IPS DF 6.9 (cell line): ENCODE data around the gene PRKCE.
A peak's percentile ranks its signal among the peaks of the same experiment; 100 is the strongest.

Source experiments
- DNase-seq: peaks from one replicate; pipeline ENCODE4 v3.0.0-alpha.2; 2013; ENCODE audit warnings: low read depth, low spot score
- H3K27ac ChIP-seq: one replicate; pipeline ENCODE4 v1.5.1; 2013; ENCODE audit warnings: low read length, control low read depth
- H3K27me3 ChIP-seq: 2 replicates; pipeline ENCODE4 v1.6.1; 2013; ENCODE audit warnings: mild to moderate bottlenecking, low read length; ENCODE audit not compliant: control insufficient read depth, insufficient read depth
- H3K36me3 ChIP-seq: 2 replicates; pipeline ENCODE4 v1.6.1; 2013; ENCODE audit warnings: low read length; ENCODE audit not compliant: control insufficient read depth, insufficient read depth
- H3K4me1 ChIP-seq: 2 replicates; pipeline ENCODE4 v1.6.1; 2013; ENCODE audit warnings: low read length; ENCODE audit not compliant: control insufficient read depth, insufficient read depth
- H3K4me3 ChIP-seq: 2 replicates; pipeline ENCODE4 v1.5.1; 2013; ENCODE audit warnings: mild to moderate bottlenecking, low read length
- H3K9me3 ChIP-seq: 2 replicates; pipeline ENCODE4 v1.6.1; 2013; ENCODE audit warnings: low read length, inconsistent platforms; ENCODE audit not compliant: control insufficient read depth, insufficient read depth
- WGBS: extraction: QIAGEN DNeasy Blood & Tissue Kit; methylation state at CpG from one replicate; pipeline ENCODE4 v1.1.7; 2013; ENCODE audit warnings: mixed read lengths, missing lambda C conversion rate; ENCODE audit not compliant: insufficient read length, insufficient coverage; 5-methylcytosine and 5-hydroxymethylcytosine counted together

PRKCE gene

GRCh38 chr2:45987856-45988255, 336.4 kb downstream of the PRKCE start:
- H3K36me3 ChIP-seq: no peaks in the 10 kb centered on the region
- no peaks in the 10 kb centered on the region for H3K27me3 ChIP-seq
- H3K9me3 ChIP-seq: no peaks in the 10 kb centered on the region
- H3K4me3 ChIP-seq: no peak overlapping the region
- DNase-seq: no peak
- H3K27ac ChIP-seq: no peak overlapping the region
- no peaks in the 10 kb centered on the region for H3K4me1 ChIP-seq
- no CpG with 5 or more reads among the region's 2 CpGs for WGBS

GRCh38 chr2:45988879-45989278, 337.4 kb downstream of the PRKCE start:
- WGBS: no CpG with 5 or more reads among the region's 7 CpGs
- Histone ChIP-seq H3K27me3 (no peaks in the 10 kb centered on the region), H3K4me3 (no peak overlapping the region), H3K4me1 (no peaks in the 10 kb centered on the region), H3K36me3 (no peaks in the 10 kb centered on the region), H3K27ac (no peak overlapping the region), H3K9me3 (no peaks in the 10 kb centered on the region)
- DNase-seq: no peak

GRCh38 chr2:45990131-45990530, 338.7 kb downstream of the PRKCE start:
- no peak overlapping the region for H3K4me3 ChIP-seq
- H3K27ac ChIP-seq: no peak overlapping the region

GRCh38 chr2:45992021-45992740, 340.7 kb downstream of the PRKCE start:
- Histone ChIP-seq H3K36me3 (no peaks in the 10 kb centered on the region), H3K4me1 (no peaks in the 10 kb centered on the region), H3K9me3 (no peaks in the 10 kb centered on the region), H3K4me3 (no peak overlapping the region), H3K27ac (no peak overlapping the region), H3K27me3 (no peaks in the 10 kb centered on the region)
- WGBS: no CpG with 5 or more reads among the region's 11 CpGs
- DNase-seq: no peak

More at GRCh38 chr2:45990131-45990530, 338.7 kb downstream of the PRKCE start:
- Histone ChIP-seq H3K36me3 (no peaks in the 10 kb centered on the region), H3K4me1 (no peaks in the 10 kb centered on the region), H3K9me3 (no peaks in the 10 kb centered on the region), H3K27me3 (no peaks in the 10 kb centered on the region)
- no CpG with 5 or more reads among the region's 6 CpGs for WGBS
- no peak for DNase-seq

DNA sequence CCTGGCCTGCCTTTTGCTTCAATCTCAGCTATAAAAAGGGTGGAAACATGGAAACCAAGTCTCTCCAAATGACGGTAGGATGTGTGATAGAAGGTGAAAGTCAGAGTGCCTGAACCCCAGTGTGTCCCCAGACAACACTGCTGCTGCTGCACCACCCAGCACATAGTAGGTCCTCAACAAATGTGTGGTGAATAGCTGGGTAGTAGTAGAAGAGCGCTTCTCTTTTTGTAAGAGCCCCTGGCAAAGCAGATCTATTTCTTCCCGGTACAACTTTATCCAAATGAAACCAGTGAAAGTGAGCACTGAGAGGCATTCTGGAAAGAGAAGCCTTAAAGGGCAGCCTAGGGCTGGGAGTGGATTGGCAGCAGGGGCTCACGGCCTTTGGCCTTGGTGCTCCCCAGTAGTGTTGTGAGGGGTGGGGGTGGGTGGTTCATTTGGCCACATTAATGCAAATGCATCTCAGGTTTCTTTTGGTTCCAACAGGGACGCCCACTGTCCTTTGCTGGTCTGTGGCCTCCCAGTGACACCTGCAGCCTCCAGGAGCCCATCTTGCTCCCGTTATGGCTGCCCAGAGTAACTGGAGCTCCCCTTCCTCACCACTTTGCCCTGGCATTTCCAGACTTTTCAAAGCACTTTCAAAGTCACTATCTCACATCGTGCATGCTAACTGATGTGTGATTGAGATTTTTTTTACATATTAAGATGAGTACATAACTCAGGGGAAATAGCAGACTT, 341.4 kb downstream of the PRKCE start:
- Histone ChIP-seq H3K27ac (no peak overlapping the region), H3K4me1 (no peaks in the 10 kb centered on the region), H3K27me3 (no peaks in the 10 kb centered on the region), H3K9me3 (no peaks in the 10 kb centered on the region), H3K36me3 (no peaks in the 10 kb centered on the region), H3K4me3 (no peak overlapping the region)
- WGBS: no CpG with 5 or more reads among the region's 7 CpGs
- no peak for DNase-seq

- DNase-seq: peak; percentile 85
- no CpG with 5 or more reads among the region's 6 CpGs for WGBS
- H3K36me3 ChIP-seq: no peaks in the 10 kb centered on the region
These were observed 342.1 kb downstream of the PRKCE start for GRCh38 chr2:45993476-45993991.

DNA sequence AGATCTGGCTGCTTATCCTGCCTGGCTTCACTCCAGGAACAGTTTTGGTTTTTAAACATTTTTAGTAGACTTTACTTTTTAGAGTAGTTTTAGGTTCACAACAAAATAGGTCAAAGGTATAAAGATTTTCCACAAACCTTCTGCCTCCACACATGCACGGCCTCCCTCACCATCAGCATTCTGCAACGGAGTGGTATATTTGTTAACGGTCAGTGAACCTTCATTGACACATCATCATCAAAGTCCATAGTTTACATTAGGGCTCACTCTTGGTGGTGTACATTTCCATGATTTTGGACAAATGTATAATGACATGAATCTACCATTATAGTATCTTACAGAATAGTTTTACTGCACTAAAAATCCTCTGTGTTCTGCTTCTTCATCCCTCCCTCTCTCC, 342.6 kb downstream of the PRKCE start:
- Histone ChIP-seq H3K27ac (no peak overlapping the region), H3K36me3 (no peaks in the 10 kb centered on the region), H3K4me1 (no peaks in the 10 kb centered on the region), H3K4me3 (no peak overlapping the region), H3K27me3 (no peaks in the 10 kb centered on the region), H3K9me3 (no peaks in the 10 kb centered on the region)
- WGBS: no CpG with 5 or more reads among the region's 3 CpGs
- DNase-seq: no peak

More at GRCh38 chr2:45993476-45993991, 342.1 kb downstream of the PRKCE start:
- Histone ChIP-seq H3K4me1 (no peaks in the 10 kb centered on the region), H3K27me3 (no peaks in the 10 kb centered on the region), H3K9me3 (no peaks in the 10 kb centered on the region), H3K27ac (no peak overlapping the region), H3K4me3 (no peak overlapping the region)

DNA sequence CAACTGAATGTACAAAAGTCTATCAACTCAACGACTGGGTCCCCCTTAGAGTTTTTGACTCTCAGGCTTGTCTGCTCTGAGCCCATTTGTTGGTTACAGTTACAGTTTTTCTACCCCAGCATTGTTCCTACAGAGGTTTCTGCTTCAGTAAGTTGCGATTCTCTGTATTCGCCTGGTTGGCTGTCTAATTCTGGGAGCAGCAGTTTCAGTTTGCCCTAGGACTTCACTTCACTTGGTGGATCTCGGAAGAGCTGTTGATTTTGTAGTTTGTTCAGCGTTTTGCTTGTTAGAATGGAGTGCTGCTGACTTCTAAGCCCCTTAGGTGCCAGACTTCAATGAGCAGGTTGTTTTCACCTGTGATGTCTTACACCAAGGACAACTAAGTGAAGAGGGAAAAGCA, 349.2 kb downstream of the PRKCE start:
- no peaks in the 10 kb centered on the region for H3K9me3 ChIP-seq
- H3K4me1 ChIP-seq: no peaks in the 10 kb centered on the region; the same call in 1 of the 2 replicates
- no peak overlapping the region for H3K27ac ChIP-seq
- no peaks in the 10 kb centered on the region for H3K36me3 ChIP-seq
- H3K27me3 ChIP-seq: no peaks in the 10 kb centered on the region
- no peak for DNase-seq
- no peak overlapping the region for H3K4me3 ChIP-seq
- no CpG with 5 or more reads among the region's 5 CpGs for WGBS

GRCh38 chr2:46001290-46001689, 349.8 kb downstream of the PRKCE start:
- Histone ChIP-seq H3K36me3 (no peaks in the 10 kb centered on the region), H3K4me1 (no peaks in the 10 kb centered on the region; the same call in 1 of the 2 replicates), H3K27ac (no peak overlapping the region), H3K4me3 (no peak overlapping the region), H3K27me3 (no peaks in the 10 kb centered on the region), H3K9me3 (no peaks in the 10 kb centered on the region)
- no CpG with 5 or more reads among the region's 7 CpGs for WGBS
- DNase-seq: no peak

DNA sequence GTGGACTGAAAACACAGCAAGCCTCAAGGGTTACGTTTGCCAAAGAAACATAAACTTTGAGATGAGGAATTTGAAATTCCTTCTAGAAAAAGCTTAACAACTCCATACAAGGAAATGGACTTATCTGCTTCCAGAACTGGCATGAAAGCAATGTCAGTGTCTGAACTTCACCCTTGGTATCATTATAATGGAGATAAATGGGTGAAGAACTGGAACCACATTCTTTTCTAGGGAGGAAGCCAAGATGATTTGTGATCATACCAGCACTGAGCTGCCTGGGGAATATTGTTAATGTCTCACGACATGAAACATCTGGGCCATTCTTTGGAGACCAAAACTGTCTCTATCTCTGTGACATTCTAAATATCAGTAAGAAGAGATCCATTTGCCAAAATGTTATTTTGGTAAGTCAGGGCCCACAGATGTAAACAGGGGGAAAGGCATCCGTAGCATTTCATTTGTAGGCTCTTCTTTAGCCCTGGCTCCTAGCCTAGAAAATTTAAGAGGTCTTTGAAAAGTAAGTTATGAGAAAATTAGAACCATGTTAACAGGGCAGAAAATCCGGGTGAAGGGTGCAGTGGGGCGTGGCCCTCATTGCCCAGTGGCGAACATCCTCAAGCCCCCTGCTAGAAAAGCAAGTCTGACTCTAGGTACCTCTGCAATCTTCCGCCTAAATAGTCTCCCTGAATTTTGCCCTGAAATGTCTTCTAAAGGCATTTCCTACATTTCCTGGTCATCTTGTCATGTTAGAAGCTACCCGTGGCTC, 350.4 kb downstream of the PRKCE start:
- Histone ChIP-seq H3K9me3 (no peaks in the 10 kb centered on the region), H3K27me3 (no peaks in the 10 kb centered on the region), H3K27ac (no peak overlapping the region), H3K36me3 (no peaks in the 10 kb centered on the region), H3K4me3 (no peak overlapping the region), H3K4me1 (no peaks in the 10 kb centered on the region; the same call in 1 of the 2 replicates)
- DNase-seq: no peak
- WGBS: no CpG with 5 or more reads among the region's 8 CpGs
